Hematopoietic multipotent progenitor cell treated with erythropoietin and hydrocortisone succinate and interleukin-3 and kit ligand, for 15 days (in vitro differentiated cells): ENCODE measurements around the gene MPL.

Source experiments
- DNase-seq: peaks from one replicate; pipeline ENCODE4 v3.0.0-alpha.2; 2015; ENCODE audit warnings: low spot score

The MPL gene

DNA sequence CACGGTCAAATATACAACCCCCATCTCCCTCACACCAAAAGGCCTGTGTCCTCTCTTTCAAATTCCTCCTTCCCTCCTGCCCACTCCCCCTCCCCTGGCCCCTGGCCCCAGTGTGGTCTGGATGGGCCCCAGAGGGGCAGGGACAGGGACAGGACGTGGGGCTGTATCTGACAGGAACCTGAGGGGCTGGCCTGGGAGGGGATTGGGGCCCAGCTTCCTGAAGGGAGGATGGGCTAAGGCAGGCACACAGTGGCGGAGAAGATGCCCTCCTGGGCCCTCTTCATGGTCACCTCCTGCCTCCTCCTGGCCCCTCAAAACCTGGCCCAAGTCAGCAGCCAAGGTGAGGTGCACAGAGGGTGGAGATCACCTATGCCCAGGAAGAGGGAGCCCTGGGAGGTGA lies at the start of gene MPL:
Gene MPL (plus strand): TSS at position 231 of the 400 bp plus-strand sequence. CDS start 31 bp downstream, at position 262.
- no peak for DNase-seq

- no peak for DNase-seq
Measured at GRCh38 chr1:43288058-43288784, 49.4 kb upstream of the MPL start.

DNA sequence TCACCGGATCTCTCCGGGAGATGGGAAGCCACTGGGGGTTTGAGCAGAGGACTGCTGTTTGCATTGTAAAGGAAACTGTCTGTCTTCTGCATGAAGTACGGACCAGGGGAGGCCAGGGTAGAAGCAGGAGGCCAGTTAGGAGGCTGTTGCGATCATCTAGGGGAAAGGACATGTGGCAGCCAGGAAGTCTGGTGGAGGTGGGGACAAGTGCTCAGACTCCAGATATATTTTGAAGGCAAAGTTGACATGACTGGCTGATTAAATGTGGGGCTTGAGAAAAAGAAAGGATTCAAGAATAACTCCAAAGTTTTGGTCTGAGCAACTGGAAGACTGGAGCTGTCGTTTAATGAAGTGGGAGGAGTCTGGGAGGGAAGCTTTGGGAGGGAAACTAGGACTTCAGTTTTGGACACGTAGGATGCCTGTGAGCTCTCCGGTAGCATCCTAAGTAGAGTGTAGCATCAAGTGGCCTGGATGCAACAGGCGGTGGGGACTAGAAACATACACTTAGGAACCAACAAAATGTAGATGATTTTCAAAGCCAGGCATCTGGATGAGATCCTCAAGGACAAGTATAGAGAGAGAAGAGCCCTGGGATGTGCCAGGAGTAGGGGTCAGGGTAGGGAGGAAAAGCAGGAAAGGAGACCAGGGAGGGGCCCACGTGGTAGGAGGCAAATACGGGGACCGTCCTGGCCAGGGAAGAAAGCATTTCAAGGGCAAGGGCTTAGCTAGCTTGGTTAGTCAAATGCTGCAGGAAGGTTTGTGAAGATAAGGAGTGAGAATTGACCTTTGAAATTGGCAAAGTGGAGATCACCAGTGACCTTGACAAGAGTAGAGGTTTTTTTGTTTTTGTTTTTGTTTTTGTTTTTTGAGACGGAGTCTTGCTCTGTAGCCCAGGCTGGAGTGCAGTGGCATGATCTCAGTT lies 48.6 kb upstream of the MPL start:
- DNase-seq, result no peak

DNA sequence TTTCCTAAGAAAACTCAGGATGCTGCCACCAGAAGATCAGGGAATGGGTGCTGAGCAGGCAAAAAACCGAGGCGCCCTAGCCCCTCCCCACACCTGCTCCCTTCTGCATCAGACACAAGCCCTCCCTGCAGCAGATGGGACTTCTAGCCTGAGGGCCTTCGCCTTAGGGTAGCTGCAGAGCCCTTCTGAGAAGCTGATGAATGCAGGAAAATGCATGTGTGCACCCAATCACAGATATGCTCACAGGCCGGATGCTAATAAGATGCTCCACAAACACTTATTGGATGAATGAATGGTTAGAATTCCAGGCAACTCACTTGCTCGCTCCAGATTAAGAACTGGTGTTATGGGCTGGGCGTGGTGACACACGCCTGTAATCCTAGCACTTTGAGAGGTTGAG lies 45.4 kb upstream of the MPL start:
- DNase-seq, result no peak

DNA sequence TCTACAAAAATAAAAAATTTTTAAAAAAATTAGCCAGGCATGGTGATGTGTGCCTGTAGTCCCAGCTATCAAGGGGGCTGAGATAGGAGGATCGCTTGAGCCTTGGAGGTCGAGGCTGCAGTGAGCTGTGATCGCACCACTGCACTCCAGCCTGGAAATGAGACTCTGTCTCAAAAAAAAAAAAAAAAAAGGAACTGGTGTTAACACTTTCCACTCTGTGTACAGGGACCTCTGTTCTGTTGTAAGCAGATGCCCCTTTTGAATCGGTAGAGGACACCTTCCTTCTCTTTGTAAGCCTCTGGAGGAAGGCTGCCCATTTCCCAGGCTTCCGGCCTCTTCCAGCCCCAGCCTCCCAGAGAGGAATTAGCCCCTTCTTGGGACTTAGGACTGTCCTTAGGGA lies 44.9 kb upstream of the MPL start:
- no peak for DNase-seq

GRCh38 chr1:43293176-43293575 lies 44.4 kb upstream of the MPL start:
- DNase-seq, result no peak

GRCh38 chr1:43293896-43294760 lies 43.5 kb upstream of the MPL start:
- no peak for DNase-seq

- DNase-seq, result no peak
Measured at GRCh38 chr1:43294761-43295160, 42.9 kb upstream of the MPL start.

DNA sequence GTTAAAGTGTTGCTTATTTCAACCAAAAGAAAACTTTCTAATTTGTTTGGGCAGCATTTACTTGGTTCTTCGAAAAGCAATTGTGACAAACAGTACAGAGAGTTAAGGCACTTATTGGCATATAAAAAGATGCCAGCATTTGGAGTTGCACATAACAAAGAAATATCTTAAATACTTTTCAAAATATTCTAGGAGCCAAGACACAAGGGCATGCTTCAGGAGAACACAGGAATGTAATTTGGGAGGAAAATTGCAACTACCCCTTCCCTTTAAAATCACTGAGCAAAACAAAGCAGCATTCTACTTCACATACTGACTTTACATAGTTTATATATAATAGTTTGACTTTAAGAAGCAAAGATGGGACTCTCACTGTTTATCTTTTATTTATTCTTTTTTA lies 41.4 kb upstream of the MPL start:
- no peak for DNase-seq

- DNase-seq, result no peak
Measured at GRCh38 chr1:43298055-43298454, 39.6 kb upstream of the MPL start.

GRCh38 chr1:43299101-43299500 lies 38.5 kb upstream of the MPL start:
- DNase-seq, result no peak

GRCh38 chr1:43300378-43301094 lies 37.1 kb upstream of the MPL start, which contains the start of gene TIE1:
Gene TIE1 (plus strand): TSS chr1:43300982. CDS start chr1:43301072, 90 bp downstream.
- no peak for DNase-seq

DNA sequence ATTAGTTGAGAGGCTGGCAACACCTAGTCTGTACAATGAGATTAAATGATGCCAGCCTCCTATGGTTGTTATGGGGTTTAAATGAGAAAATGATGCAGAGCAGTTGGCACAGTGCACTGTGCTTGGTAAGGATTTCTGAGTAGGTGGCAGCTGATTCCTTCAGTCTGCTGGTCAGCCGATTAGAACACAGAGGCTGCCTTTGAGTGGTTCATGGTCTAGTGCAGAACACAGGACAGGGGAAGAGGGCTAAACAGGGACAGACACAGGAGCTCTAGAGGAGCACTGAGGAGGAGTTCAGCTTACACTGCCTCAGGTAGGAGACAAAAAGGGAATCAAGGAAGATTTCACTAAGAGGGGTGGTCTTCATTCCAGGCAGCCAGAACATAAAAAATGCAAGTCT lies 35.4 kb upstream of the MPL start:
- DNase-seq, result no peak

DNA sequence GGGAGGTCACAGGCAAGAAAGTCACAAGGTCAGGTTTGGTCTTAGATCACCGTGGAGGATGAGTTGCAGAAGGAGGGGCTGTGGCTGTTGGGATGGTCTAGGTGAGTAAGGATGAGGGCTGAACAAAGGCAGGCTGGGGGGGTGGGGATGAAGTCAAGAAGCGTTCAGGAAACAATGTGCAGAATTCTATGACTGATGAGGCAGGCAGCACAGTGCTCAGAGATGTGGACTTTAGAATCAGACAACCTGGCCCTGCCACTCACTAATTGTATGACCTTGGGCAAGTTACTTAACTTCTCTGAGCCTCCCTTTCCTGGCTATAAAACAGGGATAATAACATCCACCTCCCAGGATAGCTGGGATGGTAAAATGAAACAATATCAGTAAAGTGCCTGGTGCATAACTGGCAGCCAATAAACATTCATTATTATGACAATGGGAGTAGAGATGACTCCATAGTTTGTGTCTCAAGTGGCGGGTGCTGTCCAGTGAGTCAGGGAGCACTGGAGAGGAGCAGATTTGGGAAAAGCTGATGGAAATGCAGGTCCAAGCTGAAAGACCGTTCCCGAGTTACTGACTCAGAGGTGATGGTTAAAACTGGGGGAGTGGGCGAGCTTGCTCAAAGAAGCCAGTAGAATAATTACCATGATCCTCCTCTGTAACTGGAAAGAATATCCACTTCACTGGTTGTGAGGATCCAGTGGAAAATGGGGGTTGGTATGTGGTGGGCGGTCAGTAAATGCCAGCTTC lies 34.7 kb upstream of the MPL start:
- DNase-seq, result no peak

- DNase-seq, result no peak
Measured at GRCh38 chr1:43303471-43304313, 33.9 kb upstream of the MPL start.

DNA sequence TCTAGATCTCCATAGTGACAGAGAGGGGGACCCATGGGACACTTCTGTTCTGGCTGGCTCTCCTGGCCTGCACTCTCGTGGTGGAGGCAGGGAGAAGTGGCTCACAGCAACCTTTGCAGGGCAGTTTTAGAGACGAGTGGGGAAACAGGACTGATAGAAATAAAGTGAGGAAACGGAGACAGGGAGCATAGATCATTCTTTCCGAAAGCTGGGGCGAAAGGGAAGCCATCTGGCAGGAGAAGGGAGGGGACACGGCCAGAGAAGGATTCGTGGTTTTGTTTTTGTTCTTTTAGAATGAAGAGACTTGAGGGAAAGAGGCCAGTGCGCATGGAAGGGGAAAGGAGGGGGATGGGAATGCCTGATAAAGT lies 33.3 kb upstream of the MPL start:
- no peak for DNase-seq

GRCh38 chr1:43304771-43305300 lies 32.8 kb upstream of the MPL start:
- DNase-seq, result no peak

GRCh38 chr1:43305461-43305860 lies 32.2 kb upstream of the MPL start:
- no peak for DNase-seq

- DNase-seq, result no peak
Measured at GRCh38 chr1:43305926-43306687, 31.5 kb upstream of the MPL start.
